Measurements from ENCODE around the gene LIN52. TPM values are rescaled to one million over a fixed set of nuclear protein-coding genes. Genes with fewer than 3 reads are reported as not detected.

LIN52 gene
- total and polyA plus RNA-seq, 10 donors: 4.0 to 11.3 (median 8.5) TPM

DNA sequence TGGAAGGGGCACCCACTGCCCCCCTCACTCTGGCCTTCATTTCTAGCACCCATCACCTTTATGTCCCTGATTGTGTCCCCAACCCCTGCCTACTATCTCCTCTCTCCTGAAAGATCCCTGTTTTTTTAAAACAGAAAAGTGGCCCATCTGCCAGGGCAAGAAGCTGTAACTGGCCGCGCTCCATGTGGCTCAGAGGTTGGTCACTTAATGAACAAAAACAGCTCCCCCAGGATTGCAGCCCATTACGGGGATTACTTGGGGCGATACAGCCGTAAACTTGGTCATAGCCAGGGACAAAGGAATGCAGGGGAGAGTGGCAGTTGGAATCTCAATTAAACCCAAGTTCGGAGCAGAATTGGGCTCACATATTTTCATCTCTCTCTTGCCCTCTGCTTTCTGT is 119.7 kb downstream of the LIN52 start:
- Histone ChIP-seq H3K4me1 (no peaks in the 10 kb centered on the region), H3K4me3 (no peak overlapping the region), H3K27ac (no peak overlapping the region), H3K36me3 (peaks cover 0 to 49% (median 18%) of the 10 kb centered on the region in 6 donors), H3K27me3 (replicated peaks in 1 of 7) (no peaks in the 10 kb centered on the region), H3K9me3 (no peaks in the 10 kb centered on the region)
- intact Hi-C loops (cut with DNase I; ENCODE audit: low total_unique reads): no loop called here
- TF ChIP-seq POLR2A (IDR thresholded peaks at IDR 0.05): no peak
- TF ChIP-seq, protein P1, sequence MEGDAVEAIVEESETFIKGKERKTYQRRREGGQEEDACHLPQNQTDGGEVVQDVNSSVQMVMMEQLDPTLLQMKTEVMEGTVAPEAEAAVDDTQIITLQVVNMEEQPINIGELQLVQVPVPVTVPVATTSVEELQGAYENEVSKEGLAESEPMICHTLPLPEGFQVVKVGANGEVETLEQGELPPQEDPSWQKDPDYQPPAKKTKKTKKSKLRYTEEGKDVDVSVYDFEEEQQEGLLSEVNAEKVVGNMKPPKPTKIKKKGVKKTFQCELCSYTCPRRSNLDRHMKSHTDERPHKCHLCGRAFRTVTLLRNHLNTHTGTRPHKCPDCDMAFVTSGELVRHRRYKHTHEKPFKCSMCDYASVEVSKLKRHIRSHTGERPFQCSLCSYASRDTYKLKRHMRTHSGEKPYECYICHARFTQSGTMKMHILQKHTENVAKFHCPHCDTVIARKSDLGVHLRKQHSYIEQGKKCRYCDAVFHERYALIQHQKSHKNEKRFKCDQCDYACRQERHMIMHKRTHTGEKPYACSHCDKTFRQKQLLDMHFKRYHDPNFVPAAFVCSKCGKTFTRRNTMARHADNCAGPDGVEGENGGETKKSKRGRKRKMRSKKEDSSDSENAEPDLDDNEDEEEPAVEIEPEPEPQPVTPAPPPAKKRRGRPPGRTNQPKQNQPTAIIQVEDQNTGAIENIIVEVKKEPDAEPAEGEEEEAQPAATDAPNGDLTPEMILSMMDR (IDR thresholded peaks at IDR 0.05 in 8 of 11, conservative IDR thresholded peaks at IDR 0.05 in 3 of 11): no peak
- no peak for TF ChIP-seq POLR2AphosphoS5 (IDR thresholded peaks at IDR 0.05)
- WGBS, 5 donors: 86 to 97% (median 97%) methylated on average over 6 of the region's 6 CpGs
- no peak for DNase-seq

DNA sequence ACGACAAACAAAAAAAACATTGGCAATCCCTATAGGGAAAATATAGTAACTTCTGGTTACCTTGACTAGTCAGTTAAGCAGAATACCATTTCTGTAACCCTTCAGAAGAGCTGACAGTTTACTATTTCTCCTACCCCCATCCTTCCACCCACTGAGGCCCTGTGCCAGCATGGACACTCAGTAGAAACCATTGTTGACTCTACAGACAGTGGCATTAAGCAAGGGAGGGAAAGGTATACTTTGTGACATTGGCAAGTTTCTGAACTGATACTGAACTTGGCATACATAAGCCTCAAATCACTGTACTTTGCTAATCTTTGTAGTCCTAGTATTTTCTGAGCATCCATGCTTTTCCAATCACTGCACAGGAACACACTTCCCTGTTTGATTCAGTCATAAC is 121.1 kb downstream of the LIN52 start:
- no peak for DNase-seq
- peaks cover 0 to 35% (median 12%) of the 10 kb centered on the region in 6 donors for H3K36me3 ChIP-seq
- WGBS, 5 donors: 77 to 97% (median 93%) methylated on average over 1 of the region's 1 CpG
- H3K4me3 ChIP-seq: no peak overlapping the region
- no peaks in the 10 kb centered on the region for H3K4me1 ChIP-seq
- no peak for TF ChIP-seq POLR2AphosphoS5 (IDR thresholded peaks at IDR 0.05)
- TF ChIP-seq, protein P1 (IDR thresholded peaks at IDR 0.05 in 8 of 11, conservative IDR thresholded peaks at IDR 0.05 in 3 of 11): no peak
- no peak for TF ChIP-seq POLR2A (IDR thresholded peaks at IDR 0.05)
- intact Hi-C loops (cut with DNase I; ENCODE audit: low total_unique reads): no loop called here
- no peak overlapping the region for H3K27ac ChIP-seq
- no peaks in the 10 kb centered on the region for H3K27me3 ChIP-seq (replicated peaks in 1 of 7)
- H3K9me3 ChIP-seq: no peaks in the 10 kb centered on the region

DNA sequence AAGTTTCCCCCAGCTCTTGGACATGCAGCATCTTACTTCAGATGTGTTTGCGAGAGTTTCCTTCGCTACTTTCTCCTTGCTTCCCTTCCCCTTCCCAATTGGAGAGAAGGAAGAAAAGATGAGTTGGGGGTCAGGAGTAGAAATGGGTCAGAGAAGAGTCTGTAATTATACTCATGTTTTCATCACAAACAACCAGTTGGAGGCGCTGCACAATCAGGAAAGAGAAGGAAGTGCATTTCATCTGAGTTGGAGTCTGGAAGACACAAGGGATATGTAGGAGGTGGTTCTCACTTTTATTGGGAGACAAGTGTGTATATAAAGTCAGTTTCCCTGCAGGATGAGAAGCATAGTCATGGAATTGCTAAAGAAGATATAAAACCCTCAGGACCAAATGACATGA is 123.2 kb downstream of the LIN52 start:
- no peak overlapping the region for H3K27ac ChIP-seq
- intact Hi-C loops (cut with DNase I; ENCODE audit: low total_unique reads): no loop called here
- H3K36me3 ChIP-seq: peaks cover 0 to 16% (median 6%) of the 10 kb centered on the region in 6 donors
- no peaks in the 10 kb centered on the region for H3K9me3 ChIP-seq
- TF ChIP-seq, protein P1 (IDR thresholded peaks at IDR 0.05 in 8 of 11, conservative IDR thresholded peaks at IDR 0.05 in 3 of 11): no peak
- TF ChIP-seq POLR2A (IDR thresholded peaks at IDR 0.05): no peak
- TF ChIP-seq POLR2AphosphoS5 (IDR thresholded peaks at IDR 0.05): no peak
- DNase-seq: no peak
- 72 to 84% (median 75%) methylated on average over 3 of the region's 3 CpGs for WGBS, 5 donors
- no peaks in the 10 kb centered on the region for H3K27me3 ChIP-seq (replicated peaks in 1 of 7)
- H3K4me1 ChIP-seq: no peaks in the 10 kb centered on the region
- H3K4me3 ChIP-seq: no peak overlapping the region

DNA sequence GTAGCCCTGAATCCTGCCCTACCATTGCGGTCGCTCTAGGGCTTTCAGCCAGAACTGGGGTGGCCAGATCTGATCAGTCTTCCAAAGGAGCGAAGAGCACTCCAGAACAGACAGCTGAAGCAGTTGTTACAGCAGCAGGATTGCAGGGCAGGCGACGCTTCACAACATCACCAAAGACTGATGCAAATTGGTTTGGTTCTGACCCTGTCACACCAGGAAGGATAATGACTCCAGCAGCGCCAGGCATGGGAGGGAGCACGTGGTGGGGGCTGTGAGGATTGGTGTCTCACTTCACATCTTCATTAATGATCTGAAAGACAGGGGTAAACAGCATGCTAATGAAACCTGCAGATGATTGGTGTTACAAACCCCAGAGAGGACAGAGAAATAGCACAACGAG is 123.9 kb downstream of the LIN52 start:
- H3K36me3 ChIP-seq: peaks cover 0 to 9% (median under 1%) of the 10 kb centered on the region in 6 donors
- no peak for DNase-seq
- no peaks in the 10 kb centered on the region for H3K9me3 ChIP-seq
- no peak overlapping the region for H3K27ac ChIP-seq
- 71 to 80% (median 76%) methylated on average over 8 of the region's 8 CpGs for WGBS, 5 donors
- H3K4me3 ChIP-seq: no peak overlapping the region
- TF ChIP-seq, protein P1 (IDR thresholded peaks at IDR 0.05 in 8 of 11, conservative IDR thresholded peaks at IDR 0.05 in 3 of 11): no peak
- TF ChIP-seq POLR2A (IDR thresholded peaks at IDR 0.05) (no peak), POLR2AphosphoS5 (IDR thresholded peaks at IDR 0.05) (no peak)
- no peaks in the 10 kb centered on the region for H3K4me1 ChIP-seq
- intact Hi-C loops (cut with DNase I; ENCODE audit: low total_unique reads): no loop called here
- no peaks in the 10 kb centered on the region for H3K27me3 ChIP-seq (replicated peaks in 1 of 7)

Measured in spleen (tissue), 11 donors.